ENCODE measurements around the gene JMJD6.
"Not testable (repeated sequence)": the region's sequence is repeated elsewhere in the genome, so short reads cannot be mapped to it uniquely, and the experiment has no call there.

JMJD6 gene

DNA sequence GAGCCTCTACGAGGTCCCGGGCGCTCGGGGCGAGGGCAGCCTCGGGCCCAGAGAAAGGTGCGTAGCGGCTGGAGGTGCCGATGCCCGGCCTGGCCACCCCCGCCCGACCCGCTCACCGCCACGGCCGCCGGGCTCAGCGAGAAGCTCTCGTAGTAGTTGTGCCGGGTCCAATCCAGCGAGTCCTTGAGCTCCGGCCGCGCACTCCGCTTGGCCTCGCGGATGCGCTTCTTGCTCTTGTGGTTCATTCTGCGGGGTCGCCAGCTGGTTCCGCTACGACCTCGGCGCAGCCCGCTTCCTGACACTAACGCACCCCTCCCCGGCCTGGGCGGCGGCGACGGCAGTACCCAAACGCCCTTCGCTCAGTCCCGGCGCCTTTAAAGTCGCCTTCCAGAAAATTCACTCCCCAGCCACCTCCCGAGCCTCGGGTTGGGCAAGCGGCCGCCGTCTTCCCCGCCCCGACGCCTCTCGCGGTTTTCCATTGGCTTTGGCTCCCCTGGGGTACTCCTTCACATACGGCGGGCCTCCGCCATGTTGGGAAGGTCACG, at the start of gene JMJD6:
Gene JMJD6, minus strand, starts transcription at position 376 of the 545 bp plus-strand sequence. Its CDS starts 131 bp downstream, at position 245.
- peak; percentile 91 for DNase-seq

DNA sequence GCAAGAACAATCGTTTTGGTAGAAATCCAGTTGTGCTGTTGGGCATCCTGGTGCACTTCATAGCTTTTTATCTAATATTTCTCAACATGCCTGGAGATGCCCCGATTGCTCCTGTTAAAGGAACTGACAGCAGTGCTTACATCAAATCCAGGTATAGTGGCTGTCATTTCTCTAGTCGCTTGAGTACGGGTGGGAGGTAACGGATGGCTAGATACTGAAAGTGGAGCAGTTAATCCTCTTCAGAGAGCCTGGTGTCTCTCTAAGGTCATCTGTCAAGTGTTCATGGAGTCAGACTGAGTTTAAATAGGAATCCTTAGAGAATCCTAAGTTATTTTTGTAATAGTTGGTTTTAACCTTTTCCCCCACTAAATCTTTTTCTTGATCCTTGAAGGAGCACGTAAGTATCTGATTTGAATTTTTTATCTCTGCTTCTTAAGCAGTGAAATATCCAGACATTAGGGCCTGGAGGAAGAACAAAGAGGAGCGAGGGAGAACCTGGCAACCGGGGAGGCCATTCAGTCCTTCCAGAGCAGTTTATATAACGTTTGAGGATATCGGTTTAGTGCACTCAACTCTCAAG, 48.7 kb upstream of the JMJD6 start:
- DNase-seq, result no peak

DNA sequence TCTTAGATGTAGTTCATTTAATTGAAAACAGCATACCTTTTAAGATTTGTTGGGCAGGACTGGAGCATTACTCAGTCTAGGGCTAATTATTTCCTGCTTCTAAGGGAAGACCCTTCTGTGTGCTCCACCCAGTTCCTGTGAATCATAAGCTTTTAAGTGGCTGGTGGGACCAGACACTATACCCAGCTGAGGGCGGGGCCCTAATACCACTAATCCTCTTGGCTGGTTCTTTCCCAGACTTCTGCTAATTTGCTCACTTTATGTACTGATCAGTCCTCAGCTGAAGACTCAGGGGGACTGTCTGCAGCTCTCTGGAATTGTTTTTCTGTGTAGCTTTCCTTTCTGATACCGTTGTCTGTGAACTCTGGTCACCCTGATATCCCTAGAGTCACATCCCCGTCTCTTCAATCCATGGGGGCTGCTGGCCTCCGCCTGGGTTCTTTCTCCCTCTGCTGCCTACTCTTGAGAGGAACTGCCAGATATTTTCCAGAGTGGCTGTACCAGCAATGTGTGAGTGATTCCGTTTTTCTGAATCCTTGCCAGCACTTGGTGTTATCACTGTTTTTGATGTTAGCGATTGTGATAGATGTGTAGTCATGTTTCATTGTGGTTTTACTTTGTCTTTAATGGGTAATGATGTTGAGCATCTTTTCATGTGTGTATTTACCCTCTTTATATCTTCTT, 46.6 kb upstream of the JMJD6 start:
- peak; percentile 33 for DNase-seq

DNA sequence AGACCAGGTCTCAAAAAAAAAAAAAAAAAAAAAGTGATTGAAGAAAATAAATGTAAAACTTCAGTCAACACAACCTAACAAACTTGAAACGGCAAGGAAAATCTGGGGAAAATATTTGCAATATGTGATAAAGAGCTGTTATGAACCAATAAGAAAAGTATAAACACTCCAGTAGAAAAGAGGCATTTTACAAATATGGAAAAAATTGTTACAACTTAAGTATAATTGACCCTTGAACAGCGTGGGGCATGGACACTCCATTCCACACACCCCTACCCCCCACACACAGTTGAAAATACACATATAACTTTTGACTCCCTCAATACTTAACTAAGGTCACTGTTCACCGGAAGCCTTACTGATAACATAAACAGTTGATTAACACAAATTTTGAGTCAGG, 32.2 kb upstream of the JMJD6 start:
- DNase-seq, result no peak

DNA sequence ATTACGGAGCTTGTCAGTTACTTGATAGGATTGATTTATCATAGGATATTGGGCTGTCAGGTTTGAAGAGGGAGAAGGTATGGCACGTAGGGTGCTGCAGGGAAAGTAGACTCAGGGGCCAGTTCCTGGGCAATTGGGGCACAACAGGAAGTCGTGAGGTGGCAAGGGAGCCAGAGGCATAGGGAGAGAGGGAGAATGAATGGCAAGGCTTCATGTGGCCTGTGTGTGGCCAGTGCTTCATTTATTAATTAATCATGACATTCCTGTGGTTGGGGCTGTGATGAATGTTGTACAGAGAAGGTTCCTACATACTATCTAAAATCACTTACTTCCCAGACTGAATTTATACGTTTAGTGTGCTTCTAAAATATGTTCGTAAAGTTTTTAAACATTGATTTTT, 30.9 kb upstream of the JMJD6 start:
- DNase-seq, result no peak

DNA sequence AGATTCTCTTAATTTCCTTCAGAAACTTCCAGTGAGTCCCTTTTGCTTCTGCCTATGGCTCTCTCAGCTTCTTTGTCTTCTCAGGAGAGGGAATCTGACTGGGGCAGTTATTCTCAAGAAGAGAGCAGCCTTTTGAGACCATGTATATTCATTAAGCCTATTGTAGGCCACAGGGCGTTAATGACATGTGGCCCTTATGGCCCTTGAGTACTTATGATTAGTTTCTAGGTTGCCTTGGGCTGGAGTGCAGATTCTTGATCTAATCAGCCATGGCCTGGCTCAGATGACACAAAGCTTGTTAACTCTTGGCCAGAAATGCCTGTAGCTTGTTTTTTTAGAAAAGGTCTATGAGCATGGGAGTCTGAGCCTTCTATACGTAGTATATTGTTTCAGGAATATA, 28.9 kb upstream of the JMJD6 start:
- no peak for DNase-seq

DNA sequence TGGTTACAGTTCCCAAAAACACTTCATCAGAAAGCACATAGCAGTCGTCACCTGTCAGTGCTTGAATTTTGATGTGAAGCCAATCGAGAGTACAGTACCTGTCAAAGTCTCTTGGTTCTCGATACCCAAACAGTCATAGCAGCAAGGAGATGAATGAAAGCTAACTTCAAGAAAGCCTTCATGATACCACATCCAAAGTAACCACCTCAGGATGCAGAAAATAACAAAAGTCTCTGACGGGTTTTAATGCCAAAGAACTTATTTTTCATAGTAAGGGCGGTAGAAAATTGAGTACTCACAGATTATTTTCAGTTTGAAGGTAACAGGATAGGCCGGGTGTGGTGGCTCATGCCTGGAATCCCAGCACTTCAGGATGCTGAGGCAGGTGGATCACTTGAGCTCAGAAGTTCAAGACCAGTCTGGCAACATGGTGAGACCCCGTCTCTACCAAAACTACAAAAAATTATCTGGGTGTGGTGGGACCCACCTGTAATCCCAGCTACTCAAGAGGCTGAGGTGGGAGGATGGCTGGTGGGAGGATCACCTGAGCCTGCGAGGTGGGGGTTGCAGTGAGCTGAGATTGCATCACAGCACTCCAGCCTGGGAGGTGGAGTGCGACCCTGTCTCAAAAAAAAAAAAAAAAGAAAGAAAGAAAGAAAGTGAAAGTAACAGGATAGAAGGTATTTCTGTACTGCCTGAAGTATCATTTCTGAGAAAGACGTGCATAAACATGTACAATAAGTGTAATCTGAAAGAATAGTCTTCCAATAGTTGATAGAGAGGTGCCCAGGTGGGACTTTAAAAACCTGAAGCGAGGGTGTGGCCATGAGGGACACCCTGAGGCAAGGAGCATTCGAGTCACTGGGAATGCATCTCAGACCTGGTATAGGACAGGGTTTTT, 26.9 kb upstream of the JMJD6 start:
- DNase-seq, result no peak

DNA sequence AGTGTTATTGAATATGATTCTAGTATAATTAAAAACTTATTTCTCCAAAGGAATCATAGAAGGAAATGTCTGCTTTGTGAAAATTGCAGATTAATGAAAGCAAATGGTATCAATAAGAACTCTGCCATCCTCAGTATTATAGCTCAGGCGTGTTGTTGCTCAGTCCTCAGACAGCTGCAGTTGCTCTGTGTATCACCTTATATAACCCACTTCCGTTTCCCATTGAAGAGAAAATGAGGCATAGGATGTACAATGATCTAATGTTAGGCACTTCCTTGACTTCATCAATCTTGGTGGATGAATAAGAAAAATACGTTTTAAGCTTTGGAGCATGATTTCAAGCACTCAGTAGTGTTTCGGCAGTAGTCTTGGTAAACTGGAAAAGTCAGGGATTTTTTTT, 25.6 kb upstream of the JMJD6 start:
- no peak for DNase-seq

DNA sequence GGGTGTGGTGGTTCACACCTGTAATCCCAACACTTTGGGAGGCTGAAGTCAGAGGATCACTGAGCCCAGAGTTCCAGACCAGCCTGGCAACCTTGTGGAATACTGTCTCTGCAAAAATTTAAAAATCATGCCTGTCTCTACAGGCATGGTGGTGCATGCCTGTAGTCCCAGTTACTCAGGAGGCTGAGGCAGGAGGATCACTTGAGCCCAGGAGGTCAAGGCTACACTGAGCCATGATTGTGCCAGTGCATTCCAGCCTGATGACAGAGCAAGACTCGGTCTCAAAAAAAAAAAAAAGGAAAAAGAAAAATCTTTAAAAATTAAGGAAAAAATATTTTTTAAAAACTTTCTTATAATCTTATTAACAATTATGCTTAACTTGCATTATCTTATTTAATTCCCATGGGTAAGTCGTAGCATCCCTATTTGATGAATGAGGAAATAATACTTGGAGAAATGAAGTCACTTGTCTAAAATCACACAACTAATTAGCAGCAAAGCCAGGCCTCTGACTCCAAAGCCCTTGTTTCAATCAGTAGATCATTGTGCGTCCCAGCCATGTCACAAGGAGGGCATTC, 25.1 kb upstream of the JMJD6 start:
- DNase-seq, result no peak

DNA sequence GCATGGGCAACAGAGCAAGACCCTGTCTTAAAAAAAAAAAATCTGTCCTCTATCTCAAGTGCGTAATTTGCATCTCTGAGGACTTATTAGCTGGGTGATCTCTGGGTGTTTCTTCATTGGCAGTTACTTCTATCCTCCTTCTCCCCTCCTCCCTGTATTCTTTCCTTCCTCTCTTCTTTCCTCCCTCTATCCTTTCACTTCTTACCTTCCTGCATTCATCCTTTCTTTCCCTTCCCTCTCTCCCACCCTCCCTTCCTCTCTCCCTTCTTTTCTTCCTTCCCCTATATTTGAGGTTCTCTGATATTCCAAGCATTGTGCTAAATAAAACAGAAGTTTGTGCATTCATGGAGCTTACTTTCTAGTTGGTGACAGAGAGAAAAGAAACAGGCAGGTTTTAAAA, 22.3 kb upstream of the JMJD6 start:
- no peak for DNase-seq

DNA sequence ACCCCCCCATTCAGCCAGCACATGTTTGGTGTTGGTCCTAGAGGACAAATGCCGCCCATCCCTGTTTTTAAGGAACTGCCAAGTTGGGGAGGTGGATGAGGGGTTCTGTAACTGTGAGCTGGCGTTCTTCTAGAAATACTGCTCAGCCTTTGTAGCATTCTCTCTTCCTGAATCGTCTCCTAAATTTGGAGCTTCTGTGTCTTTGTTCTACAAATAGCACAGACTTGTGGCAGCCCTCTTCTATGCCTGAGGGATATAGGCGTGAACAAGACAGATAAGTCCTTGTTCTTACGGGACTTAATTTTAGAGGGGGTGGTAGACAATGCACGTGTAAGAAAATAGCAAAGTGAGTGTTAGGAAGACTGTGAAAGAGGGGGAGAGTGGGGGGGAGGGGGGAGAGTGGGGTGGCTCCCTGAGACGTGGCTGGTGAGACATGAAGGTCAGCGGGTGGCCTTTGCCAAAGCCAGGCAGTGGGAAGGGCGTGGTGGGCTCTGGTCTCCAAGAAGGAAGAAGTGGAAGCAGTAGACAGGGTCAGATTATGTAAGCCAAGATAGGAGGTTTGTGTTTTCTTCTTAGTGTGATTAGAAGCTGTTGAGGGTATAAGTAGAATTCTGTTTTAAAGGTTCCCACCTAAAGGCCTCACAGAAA, 21.4 kb upstream of the JMJD6 start:
- DNase-seq, result no peak

DNA sequence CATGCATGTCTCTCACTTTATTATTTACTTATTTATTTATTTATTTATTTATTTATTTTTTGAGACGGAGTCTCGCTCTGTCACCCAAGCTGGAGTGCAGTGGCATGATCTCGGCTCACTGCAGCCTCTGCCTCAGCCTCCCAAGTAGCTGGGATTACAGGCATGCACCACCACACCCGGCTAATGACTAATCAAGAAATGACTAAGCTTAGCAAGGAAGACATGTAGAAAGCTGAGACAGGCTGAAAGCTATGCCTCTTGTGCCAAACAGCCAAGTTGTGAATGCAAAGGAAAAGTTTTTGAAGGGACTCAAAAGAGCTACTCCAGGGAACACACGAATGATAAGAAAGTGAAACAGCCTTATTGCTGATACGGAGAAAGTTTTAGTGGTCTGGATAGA, 19.4 kb upstream of the JMJD6 start:
- DNase-seq, result not testable (repeated sequence)

DNA sequence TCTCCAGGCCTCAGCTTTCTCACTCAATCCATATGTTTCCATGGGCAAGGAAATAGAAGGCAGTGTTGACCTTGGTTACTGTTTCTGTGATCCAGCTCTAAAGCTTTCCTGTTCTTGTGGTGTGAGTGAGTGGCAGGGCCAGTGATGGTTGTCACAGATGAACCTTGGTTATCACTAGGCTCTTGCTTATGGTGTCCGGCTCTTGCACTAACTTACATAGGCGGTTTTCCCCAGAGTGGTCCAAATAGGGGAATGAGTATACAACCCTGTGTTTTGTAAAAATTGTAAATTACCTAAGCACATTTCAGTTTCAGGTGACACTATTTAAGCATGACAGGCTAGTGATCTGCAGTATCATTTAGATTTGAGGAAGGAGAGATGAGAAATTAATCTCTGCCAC, 18.3 kb upstream of the JMJD6 start:
- DNase-seq, result no peak

DNA sequence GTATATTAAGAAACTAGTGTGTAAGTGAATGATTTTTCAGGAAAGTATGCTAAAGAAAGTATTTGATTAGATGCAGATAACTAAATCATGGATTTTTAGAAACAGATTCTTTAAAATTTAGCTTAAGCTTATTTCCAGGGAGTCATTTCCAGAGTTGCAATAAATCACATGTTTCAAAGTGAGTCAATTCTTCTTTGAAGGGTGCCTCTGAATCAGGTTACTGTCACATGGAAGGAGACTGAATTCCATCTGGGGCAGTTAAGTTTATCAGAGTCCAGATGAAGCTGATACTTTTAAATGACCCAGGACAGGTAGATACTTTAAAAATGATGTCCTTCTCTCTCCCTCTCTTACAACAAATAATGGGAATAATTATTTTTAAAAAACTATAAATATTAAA, 16.6 kb upstream of the JMJD6 start:
- no peak for DNase-seq

DNA sequence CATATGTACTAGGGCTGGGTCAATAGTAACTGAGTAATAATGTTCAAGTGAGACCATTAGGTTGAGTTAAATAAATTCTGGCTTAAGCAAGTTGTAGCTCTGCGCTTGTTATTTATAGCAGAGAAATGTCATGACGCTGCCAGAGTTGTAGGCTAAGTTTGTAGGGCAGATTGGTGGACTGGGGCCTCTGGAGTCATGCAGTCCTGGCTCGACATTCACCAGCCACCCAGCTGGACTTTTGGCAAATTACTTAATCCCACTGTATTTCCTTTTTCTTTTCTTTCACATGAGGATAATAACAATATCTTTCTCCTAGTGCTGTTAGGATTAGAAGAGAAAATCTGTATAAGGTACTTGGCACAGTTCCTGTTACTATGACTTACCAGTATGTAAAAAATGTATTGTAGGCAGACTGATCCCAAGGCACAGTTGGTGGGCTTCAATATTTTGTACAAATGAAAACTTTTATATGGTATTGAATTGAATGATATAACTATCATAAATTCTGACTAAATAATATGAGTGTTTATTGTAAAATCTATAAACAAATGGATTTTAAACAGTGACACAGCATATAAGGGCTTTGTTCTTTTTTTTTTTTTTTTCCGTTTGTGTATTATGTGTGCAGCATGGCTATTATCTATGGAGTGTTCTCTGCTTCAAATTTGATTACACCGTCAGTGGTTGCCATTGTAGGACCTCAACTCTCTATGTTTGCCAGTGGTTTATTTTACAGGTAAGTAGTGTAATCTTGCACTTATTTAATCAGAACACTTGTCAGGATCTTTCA, 14.1 kb upstream of the JMJD6 start:
- DNase-seq, result no peak

DNA sequence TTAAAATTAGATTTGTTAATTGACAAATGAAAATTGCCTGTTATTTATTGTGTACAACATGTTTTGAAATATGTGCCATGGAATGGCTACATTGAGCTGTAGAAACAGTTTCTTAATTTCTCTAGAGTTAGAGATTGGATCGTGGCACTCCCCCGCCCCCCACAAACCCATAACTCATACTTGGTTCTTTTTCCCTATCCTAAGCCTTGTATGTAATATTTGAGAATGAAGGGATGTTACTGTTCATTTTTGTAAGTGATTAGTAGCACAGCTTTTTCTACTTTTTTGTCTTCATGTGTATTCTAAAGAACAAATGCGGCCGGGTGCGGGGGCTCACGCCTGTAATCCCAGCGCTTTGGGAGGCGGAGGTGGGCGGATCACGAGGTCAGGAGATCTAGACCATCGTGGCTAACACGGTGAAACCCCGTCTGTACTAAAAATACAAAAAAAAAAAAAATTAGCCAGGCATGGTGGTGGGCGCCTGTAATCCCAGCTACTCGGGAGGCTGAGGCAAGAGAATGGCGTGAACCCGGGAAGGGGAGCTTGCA, 13.2 kb upstream of the JMJD6 start:
- DNase-seq, result not testable (repeated sequence)

DNA sequence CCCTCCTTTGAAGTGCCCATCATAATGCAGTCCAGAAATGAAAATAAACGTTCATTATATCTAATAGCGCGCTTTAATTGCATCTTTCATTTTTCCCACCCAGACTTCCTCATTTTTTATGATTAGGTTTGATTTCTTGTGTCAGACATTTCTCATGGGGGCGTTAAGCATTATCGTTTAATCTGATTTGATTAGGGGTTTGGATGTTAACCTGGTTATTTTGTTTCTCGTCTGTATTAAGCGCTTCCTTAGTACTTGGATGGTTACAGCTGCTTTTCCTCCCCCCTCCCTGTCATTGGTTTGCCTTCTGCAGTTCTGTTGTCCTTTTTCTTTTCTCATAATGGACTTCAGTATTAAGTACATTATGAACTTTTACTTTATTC, 12.1 kb upstream of the JMJD6 start:
- no peak for DNase-seq

DNA sequence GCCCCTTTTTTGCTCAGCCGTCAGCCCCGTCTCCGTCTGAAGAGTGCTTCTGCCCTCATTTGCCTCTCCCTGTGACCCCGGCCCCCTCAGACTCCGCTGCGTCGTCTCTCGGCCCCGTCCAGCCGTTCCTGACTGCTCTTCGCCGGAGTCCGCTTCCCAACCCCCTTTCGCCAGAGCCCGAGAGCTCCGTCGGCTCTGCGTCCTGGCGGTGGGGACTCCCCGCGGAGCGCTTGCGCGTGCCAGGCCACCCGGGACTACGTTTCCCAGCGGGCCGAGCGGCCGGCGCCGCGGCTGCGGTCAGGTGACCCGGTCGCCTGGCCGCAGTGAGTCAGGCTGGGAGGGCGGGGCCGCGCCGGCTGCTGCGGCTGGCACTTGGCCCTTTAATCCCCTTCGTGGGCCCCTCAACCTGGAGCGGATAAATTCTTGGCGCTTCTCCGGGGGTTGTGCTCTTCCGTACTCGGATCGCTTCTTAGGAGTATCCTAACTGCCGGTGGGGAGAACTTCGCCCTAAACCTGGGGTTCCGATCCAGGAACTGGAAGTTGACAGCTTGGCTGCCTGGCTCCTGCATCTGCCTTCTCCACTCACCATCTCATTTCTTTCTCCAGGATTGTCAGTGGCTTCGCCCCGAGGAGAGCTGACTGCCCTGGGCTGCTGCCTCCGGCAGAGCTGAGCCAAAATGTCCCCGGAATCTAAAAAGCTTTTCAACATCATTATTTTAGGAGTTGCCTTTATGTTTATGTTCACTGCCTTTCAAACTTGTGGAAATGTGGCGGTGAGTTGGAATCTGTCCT, 11.5 kb upstream of the JMJD6 start, which contains the start of gene MFSD11:
Gene MFSD11, plus strand, starts transcription at position 444 of the 792 bp plus-strand sequence. Its CDS starts 234 bp downstream, at position 678.
- DNase-seq, result peak; percentile 90

DNA sequence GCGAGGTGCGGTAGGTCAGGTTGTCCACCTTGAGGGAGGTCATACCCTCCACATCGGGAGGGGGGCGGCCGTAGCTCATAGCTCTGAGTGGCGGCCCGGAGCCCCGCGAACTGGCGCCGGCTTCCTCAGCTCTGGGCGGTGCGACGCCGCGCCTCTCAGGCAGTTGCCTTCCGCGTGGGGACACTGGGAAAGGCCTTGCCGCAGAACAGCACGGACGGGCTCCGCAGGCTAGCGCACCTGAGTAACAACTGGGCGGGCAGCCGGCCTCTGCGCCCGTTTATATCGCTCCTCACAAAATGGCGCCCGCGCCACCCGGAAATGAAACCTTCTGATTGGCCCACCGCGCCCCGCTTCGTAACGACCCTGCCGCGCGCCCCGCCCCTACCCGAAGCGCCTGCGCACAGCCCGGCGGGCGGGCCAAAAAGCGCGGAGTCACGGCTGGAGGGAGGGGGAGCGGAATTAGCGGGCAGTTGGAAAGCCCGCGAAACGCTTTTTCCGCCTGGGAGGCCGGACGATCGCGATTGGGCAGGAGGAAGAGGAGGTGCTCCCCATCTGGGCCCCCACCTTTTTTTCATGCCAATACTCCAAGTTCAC, 10.8 kb upstream of the JMJD6 start, which contains the start of gene SRSF2:
Gene SRSF2, minus strand, starts transcription at position 250 of the 594 bp plus-strand sequence. Its CDS starts 171 bp downstream, at position 79.
- peak; percentile 97 for DNase-seq
